CD8-positive, alpha-beta memory T cell (primary cell): ENCODE measurements around the gene MUC5B. TPM values are rescaled to one million over a fixed set of nuclear protein-coding genes. Genes with fewer than 3 reads are reported as not detected.

Experiments used
- CTCF ChIA-PET: fragments of 350-600 bp; sonication (Branson Sonifier 250); formaldehyde crosslinking; loops from one replicate; lab custom pipeline; 2021; ENCODE audit warnings: antibody characterized with exemption; lab: Charles Lee
- POLR2A ChIA-PET: fragments of 350-600 bp; sonication (Branson Sonifier 250); formaldehyde crosslinking; loops from one replicate; lab custom pipeline; 2021; ENCODE audit warnings: antibody characterized with exemption; lab: Charles Lee
- DNase-seq, 5 donors: peaks; one replicate each; pipeline versions ENCODE4 v3.0.0 to v3.0.0-alpha.2; 2020 to 2022; ENCODE audit warnings: mixed read lengths in 1 of 5
- H3K27ac ChIP-seq: one replicate; pipeline ENCODE4 v1.7.0; 2013; ENCODE audit warnings: low read depth, mild to moderate bottlenecking, low read length, moderate library complexity
- H3K27me3 ChIP-seq: 2 replicates; pipeline ENCODE4 v1.7.0; 2013; ENCODE audit warnings: low read length, mild to moderate bottlenecking; ENCODE audit not compliant: insufficient read depth, poor library complexity, severe bottlenecking
- H3K36me3 ChIP-seq: 2 replicates; pipeline ENCODE4 v1.7.0; 2013; ENCODE audit warnings: mild to moderate bottlenecking, low read length, moderate library complexity; ENCODE audit not compliant: insufficient read depth
- H3K4me1 ChIP-seq: 2 replicates; pipeline ENCODE4 v1.7.0; 2013; ENCODE audit warnings: mild to moderate bottlenecking, low read length, moderate library complexity; ENCODE audit not compliant: insufficient read depth
- H3K4me3 ChIP-seq: 2 replicates; pipeline ENCODE4 v1.7.0; 2013; ENCODE audit warnings: mild to moderate bottlenecking, low read length
- H3K9me3 ChIP-seq: 2 replicates; pipeline ENCODE4 v1.7.0; 2013; ENCODE audit warnings: mild to moderate bottlenecking, low read length
- H3K27ac Mint-ChIP-seq, 8 donors: one replicate each; pipeline ENCODE4 v1.8.0; 2020 to 2021; ENCODE audit warnings: mixed read lengths in 8 of 8, mild to moderate bottlenecking in 6 of 8, inconsistent platforms in 3 of 8, moderate library complexity in 3 of 8
- H3K27me3 Mint-ChIP-seq, 2 donors: one replicate each; pipeline ENCODE4 v1.8.0; 2020 to 2021; ENCODE audit warnings: mixed read lengths in 2 of 2, mild to moderate bottlenecking in 1 of 2, moderate library complexity in 1 of 2
- H3K36me3 Mint-ChIP-seq, 3 donors: one replicate each; pipeline ENCODE4 v1.8.0; 2020 to 2021; ENCODE audit warnings: mixed read lengths in 3 of 3, inconsistent platforms in 1 of 3, mild to moderate bottlenecking in 1 of 3
- H3K4me1 Mint-ChIP-seq, 3 donors: one replicate each; pipeline ENCODE4 v1.8.0; 2020 to 2021; ENCODE audit warnings: mixed read lengths in 3 of 3, inconsistent platforms in 1 of 3, mild to moderate bottlenecking in 1 of 3
- H3K4me3 Mint-ChIP-seq, 7 donors: one replicate each; pipeline ENCODE4 v1.8.0; 2020 to 2021; ENCODE audit warnings: mixed read lengths in 7 of 7, mild to moderate bottlenecking in 6 of 7, moderate library complexity in 4 of 7, inconsistent platforms in 2 of 7
- H3K9me3 Mint-ChIP-seq, 5 donors: one replicate each; pipeline ENCODE4 v1.8.0; 2020 to 2022; ENCODE audit warnings: mixed read lengths in 5 of 5, mild to moderate bottlenecking in 3 of 5, moderate library complexity in 2 of 5, inconsistent platforms in 1 of 5
- polyA plus RNA-seq: library from polyadenylated mRNA; unstranded; fragments of 300-500 nt; fragmentation: Illumina TruSeq; gene quantifications from one replicate; pipeline ENCODE4 v1.2.3, GENCODE V29; 2021
- total RNA-seq, 2 experiments: library from RNA; stranded (reverse); gene quantifications; one replicate each; pipeline ENCODE4 v1.2.3, GENCODE V29; 2021

Gene MUC5B
- total and polyA plus RNA-seq, 3 experiments from 2014 or later = not detected

DNA sequence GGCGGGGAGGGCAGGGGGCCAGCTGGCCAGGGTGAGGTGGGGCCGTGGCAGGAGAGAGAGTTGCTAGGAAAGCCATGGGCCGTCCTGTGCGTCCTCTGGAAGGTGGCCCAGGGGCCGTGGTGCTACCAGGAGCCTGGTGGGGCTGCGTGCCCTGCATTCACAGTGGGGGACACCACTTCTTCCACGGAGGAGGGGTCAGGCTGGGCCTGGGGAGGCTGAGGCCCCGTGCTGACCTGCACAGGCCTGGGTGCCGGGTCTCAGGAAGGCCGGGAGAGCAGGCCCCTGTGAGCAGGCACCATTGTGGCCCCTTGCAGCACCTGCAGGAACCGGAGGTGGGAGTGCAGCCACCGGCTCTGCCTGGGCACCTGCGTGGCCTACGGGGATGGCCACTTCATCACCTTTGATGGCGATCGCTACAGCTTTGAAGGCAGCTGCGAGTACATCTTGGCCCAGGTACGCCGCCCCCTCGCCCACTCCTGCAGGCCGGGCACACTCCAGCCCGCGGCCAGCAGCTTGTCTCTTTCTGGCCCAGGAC lies 12.0 kb downstream of the MUC5B start:
- H3K36me3 ChIP-seq = no peaks in the 10 kb centered on the region
- DNase-seq = peak in 1 of 5 donors; percentile 24
- H3K27me3 ChIP-seq = no peaks in the 10 kb centered on the region
- H3K4me1 Mint-ChIP-seq = no peaks in the 10 kb centered on the region
- no peak overlapping the region for H3K4me3 Mint-ChIP-seq
- no peaks in the 10 kb centered on the region for H3K9me3 Mint-ChIP-seq
- H3K36me3 Mint-ChIP-seq = no peaks in the 10 kb centered on the region
- H3K4me3 ChIP-seq = no peak overlapping the region
- ChIA-PET POLR2A (no interaction called here), CTCF (no interaction called here)
- no peaks in the 10 kb centered on the region for H3K27me3 Mint-ChIP-seq
- no peaks in the 10 kb centered on the region for H3K9me3 ChIP-seq
- H3K27ac ChIP-seq = no peak overlapping the region
- no peak overlapping the region for H3K27ac Mint-ChIP-seq
- H3K4me1 ChIP-seq = no peaks in the 10 kb centered on the region

DNA sequence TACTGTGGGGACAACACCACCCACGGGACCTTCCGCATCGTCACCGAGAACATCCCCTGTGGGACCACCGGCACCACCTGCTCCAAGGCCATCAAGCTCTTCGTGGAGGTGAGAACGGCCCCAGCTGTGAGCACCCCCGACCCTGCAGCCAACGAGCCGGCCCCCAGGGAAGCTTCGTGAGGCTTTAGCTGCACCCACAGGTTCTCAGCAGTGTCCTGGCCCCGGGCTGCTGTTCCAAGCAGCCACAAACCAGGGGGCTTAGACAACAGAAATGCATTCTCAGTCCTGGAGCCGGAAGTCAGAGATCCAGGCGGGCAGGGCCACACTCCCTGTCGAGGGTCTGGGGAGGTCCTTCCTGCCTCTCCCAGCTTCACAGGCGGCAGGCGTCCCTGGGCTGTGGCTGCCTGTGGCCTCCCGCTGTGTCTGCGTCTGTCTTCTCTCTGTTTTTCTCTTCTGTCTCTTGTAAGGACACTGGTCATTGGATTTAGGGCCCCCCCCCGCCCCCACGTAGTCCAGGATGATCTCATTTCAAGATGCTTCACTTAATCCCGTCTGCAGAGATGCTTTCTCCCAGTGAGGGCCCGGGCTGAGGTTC lies 12.5 kb downstream of the MUC5B start:
- ChIA-PET POLR2A (no interaction called here), CTCF (no interaction called here)
- Mint-ChIP-seq H3K27me3 (no peaks in the 10 kb centered on the region), H3K4me3 (no peak overlapping the region), H3K36me3 (no peaks in the 10 kb centered on the region), H3K27ac (no peak overlapping the region), H3K4me1 (no peaks in the 10 kb centered on the region), H3K9me3 (no peaks in the 10 kb centered on the region)
- Histone ChIP-seq H3K36me3 (no peaks in the 10 kb centered on the region), H3K4me1 (no peaks in the 10 kb centered on the region), H3K27me3 (no peaks in the 10 kb centered on the region), H3K9me3 (no peaks in the 10 kb centered on the region), H3K4me3 (no peak overlapping the region), H3K27ac (no peak overlapping the region)
- peak in 1 of 5 donors; percentile 32 for DNase-seq

DNA sequence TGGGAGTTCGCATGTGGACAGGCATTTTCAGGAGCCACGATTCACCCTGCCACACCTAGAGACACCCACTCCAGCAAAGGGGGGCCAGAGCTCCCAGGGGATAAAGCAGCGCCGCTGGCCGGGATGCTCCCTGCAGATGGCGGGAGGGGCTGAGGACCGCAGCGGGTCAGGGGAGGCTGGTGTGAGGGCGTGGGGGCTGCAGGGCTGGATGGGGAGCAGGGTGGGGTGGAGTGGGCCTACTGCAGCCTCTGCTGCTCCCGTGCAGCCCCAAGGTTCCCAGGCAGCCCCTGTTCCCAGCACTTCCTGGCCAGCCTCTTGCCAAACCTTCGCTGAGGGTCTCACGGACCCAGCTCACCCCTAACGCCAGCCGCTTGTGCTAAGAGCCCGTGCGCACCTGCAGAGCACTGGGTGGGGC lies 13.0 kb downstream of the MUC5B start:
- no peaks in the 10 kb centered on the region for H3K9me3 Mint-ChIP-seq
- no peaks in the 10 kb centered on the region for H3K27me3 ChIP-seq
- no peak overlapping the region for H3K27ac ChIP-seq
- H3K36me3 Mint-ChIP-seq = no peaks in the 10 kb centered on the region
- H3K9me3 ChIP-seq = no peaks in the 10 kb centered on the region
- H3K27me3 Mint-ChIP-seq = no peaks in the 10 kb centered on the region
- no peaks in the 10 kb centered on the region for H3K36me3 ChIP-seq
- POLR2A ChIA-PET = no interaction called here
- H3K4me1 Mint-ChIP-seq = no peaks in the 10 kb centered on the region
- CTCF ChIA-PET = no interaction called here
- no peak overlapping the region for H3K4me3 Mint-ChIP-seq
- H3K27ac Mint-ChIP-seq = no peak overlapping the region
- peak in 1 of 5 donors; percentile 16 for DNase-seq
- H3K4me1 ChIP-seq = no peaks in the 10 kb centered on the region
- no peak overlapping the region for H3K4me3 ChIP-seq

DNA sequence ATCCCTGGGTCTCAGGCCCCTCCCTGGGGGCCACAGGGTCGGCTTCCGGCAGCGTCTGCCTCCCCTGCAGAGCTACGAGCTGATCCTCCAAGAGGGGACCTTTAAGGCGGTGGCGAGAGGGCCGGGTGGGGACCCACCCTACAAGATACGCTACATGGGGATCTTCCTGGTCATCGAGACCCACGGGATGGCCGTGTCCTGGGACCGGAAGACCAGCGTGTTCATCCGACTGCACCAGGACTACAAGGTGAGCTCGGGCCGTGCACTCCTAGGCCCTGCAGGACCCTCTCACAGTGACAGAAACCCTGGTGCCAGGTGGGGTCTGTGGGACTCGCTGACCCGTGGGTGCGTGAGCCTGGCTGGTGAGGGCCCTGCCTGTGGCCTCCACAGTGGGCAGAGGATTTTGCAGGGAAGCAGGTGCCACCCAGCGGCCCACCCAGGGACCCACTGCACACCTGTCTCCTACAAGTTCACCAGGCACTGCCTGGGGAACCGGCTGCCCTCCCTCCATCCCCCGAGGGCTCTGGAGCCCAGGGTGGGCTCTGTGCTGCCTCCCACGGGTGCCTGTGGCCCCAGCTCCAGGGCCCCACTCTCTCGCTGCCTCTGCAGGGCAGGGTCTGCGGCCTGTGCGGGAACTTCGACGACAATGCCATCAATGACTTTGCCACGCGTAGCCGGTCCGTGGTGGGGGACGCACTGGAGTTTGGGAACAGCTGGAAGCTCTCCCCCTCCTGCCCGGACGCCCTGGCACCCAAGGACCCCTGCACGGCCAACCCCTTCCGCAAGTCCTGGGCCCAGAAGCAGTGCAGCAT lies 13.7 kb downstream of the MUC5B start:
- no peaks in the 10 kb centered on the region for H3K4me1 Mint-ChIP-seq
- peak in 1 of 5 donors; percentile 39 for DNase-seq
- H3K9me3 Mint-ChIP-seq = no peaks in the 10 kb centered on the region
- no peaks in the 10 kb centered on the region for H3K27me3 Mint-ChIP-seq
- Histone ChIP-seq H3K9me3 (no peaks in the 10 kb centered on the region), H3K27ac (no peak overlapping the region), H3K36me3 (no peaks in the 10 kb centered on the region), H3K27me3 (no peaks in the 10 kb centered on the region), H3K4me3 (no peak overlapping the region), H3K4me1 (no peaks in the 10 kb centered on the region)
- ChIA-PET CTCF (no interaction called here), POLR2A (no interaction called here)
- H3K27ac Mint-ChIP-seq = no peak overlapping the region
- no peaks in the 10 kb centered on the region for H3K36me3 Mint-ChIP-seq
- H3K4me3 Mint-ChIP-seq = peak overlapping the region in 1 of 7 donors; percentile 41

DNA sequence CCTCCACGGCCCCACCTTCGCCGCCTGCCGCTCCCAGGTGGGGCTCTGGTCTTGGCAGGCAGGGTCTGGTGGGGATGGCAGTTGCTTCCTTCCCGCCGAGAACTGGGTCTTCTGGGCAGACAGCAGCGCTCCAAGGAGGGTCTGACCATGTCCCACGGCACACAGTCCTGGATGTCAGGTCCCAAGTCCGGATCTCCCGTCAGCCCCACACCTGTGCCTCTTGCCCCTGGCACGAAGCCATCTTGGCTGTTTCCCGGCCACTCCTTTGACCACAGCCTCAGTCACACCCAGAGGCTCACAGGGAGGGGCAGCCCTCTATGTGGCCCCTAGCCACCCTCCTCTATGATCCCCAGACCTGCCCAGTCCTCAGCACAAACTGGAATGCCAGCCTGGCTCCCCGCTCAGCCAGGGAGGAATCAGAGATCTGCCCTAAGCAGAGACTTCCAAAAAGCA lies 14.3 kb downstream of the MUC5B start:
- DNase-seq = no peak
- ChIA-PET CTCF (no interaction called here), POLR2A (no interaction called here)
- Histone ChIP-seq H3K27me3 (no peaks in the 10 kb centered on the region), H3K36me3 (no peaks in the 10 kb centered on the region), H3K4me1 (no peaks in the 10 kb centered on the region), H3K9me3 (no peaks in the 10 kb centered on the region), H3K4me3 (no peak overlapping the region), H3K27ac (no peak overlapping the region)
- Mint-ChIP-seq H3K9me3 (no peaks in the 10 kb centered on the region), H3K4me3 (no peak overlapping the region), H3K27me3 (no peaks in the 10 kb centered on the region), H3K4me1 (no peaks in the 10 kb centered on the region), H3K36me3 (no peaks in the 10 kb centered on the region), H3K27ac (no peak overlapping the region)

DNA sequence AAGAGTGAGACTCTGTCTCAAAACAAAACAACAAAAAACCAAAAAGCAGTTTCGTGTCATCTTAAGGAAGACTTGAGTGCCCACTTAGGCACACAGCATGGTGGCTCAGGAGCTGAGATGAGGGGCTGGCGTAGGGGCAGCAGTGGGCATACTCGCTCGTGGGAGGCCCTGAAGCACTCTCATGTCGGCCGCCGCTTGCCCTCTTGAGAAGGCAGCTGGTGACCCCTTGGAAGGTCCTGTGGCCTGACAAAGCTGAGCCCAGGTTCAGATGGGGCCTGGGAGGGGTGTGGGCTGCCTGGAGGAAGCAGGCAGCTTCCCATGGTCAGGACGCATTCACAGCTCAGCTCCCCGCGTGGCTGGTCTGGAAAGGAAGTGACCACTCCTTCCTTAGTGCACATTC lies 15.0 kb downstream of the MUC5B start:
- H3K4me1 ChIP-seq = no peaks in the 10 kb centered on the region
- no peak overlapping the region for H3K27ac ChIP-seq
- Mint-ChIP-seq H3K27ac (no peak overlapping the region), H3K36me3 (no peaks in the 10 kb centered on the region), H3K9me3 (no peaks in the 10 kb centered on the region), H3K27me3 (no peaks in the 10 kb centered on the region), H3K4me1 (no peaks in the 10 kb centered on the region), H3K4me3 (no peak overlapping the region)
- no peaks in the 10 kb centered on the region for H3K9me3 ChIP-seq
- no peaks in the 10 kb centered on the region for H3K27me3 ChIP-seq
- H3K36me3 ChIP-seq = no peaks in the 10 kb centered on the region
- no peak for DNase-seq
- CTCF ChIA-PET = no interaction called here
- POLR2A ChIA-PET = no interaction called here
- H3K4me3 ChIP-seq = no peak overlapping the region

DNA sequence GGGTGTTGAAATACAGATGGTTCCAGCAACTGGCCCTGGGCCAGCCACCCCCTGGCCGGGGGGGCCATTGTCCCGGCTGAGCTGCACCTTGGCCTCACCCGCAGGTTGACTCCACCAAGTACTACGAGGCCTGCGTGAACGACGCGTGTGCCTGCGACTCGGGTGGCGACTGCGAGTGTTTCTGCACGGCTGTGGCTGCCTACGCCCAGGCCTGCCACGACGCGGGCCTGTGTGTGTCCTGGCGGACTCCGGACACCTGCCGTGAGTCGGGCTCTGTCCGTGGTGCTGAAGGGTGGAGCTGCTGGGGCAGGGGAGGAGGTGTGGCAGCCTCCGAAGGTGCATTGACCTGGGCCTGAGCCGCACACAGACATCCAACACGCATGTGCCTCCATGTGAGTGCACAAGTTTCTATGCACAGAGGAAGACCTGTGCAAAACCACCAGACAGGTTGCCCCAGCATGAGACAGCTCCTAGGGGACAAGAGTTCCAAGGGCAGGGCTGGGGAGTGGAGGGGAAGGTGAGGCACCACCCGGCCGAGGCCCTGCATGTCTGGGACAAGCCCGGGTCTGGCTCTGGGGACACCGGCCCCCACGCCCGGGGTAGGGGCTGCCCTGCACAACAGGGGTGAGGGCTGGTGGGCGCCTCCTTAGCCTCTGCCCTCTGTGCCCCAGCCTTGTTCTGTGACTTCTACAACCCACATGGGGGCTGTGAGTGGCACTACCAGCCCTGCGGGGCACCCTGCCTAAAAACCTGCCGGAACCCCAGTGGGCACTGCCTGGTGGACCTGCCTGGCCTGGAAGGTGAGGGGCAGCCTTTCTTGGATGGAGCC lies 16.1 kb downstream of the MUC5B start:
- H3K27me3 Mint-ChIP-seq = no peaks in the 10 kb centered on the region
- Histone ChIP-seq H3K27me3 (no peaks in the 10 kb centered on the region), H3K4me3 (no peak overlapping the region), H3K36me3 (no peaks in the 10 kb centered on the region), H3K27ac (no peak overlapping the region), H3K4me1 (no peaks in the 10 kb centered on the region), H3K9me3 (no peaks in the 10 kb centered on the region)
- ChIA-PET CTCF (no interaction called here), POLR2A (no interaction called here)
- H3K36me3 Mint-ChIP-seq = no peaks in the 10 kb centered on the region
- no peaks in the 10 kb centered on the region for H3K9me3 Mint-ChIP-seq
- H3K27ac Mint-ChIP-seq = no peak overlapping the region
- no peak overlapping the region for H3K4me3 Mint-ChIP-seq
- H3K4me1 Mint-ChIP-seq = no peaks in the 10 kb centered on the region
- DNase-seq = no peak
